ENCODE data around the gene KRTAP19-6. TPM values are rescaled to one million over a fixed set of nuclear protein-coding genes. Genes with fewer than 3 reads are reported as not detected.

Gene KRTAP19-6
- total RNA-seq, 3 donors from 2014 or later (not counting 1 experiment from before 2014, with no cell fraction given), result not detected

GRCh38 chr21:30579346-30579745, 37.7 kb upstream of the KRTAP19-6 start:
- Histone ChIP-seq H3K9me3 (ENCODE audit: control insufficient read depth, insufficient read depth, low read length) (no peaks in the 10 kb centered on the region), H3K27me3 (ENCODE audit: control insufficient read depth, insufficient read depth, low read length) (no peaks in the 10 kb centered on the region), H3K4me3 (ENCODE audit: low read length) (no peak overlapping the region), H3K27ac (ENCODE audit: low read length) (no peak overlapping the region), H3K4me1 (ENCODE audit: control insufficient read depth, insufficient read depth, low read length) (no peaks in the 10 kb centered on the region), H3K36me3 (ENCODE audit: control insufficient read depth, insufficient read depth, low read length) (no peaks in the 10 kb centered on the region)
- WGBS (ENCODE audit: insufficient coverage), result 77% methylated on average over 1 of the region's 1 CpG
- Mint-ChIP-seq H3K4me3 (no peak overlapping the region), H3K36me3 (peaks cover 3% of the 10 kb centered on the region), H3K9me3 (peaks cover 4 to 5% of the 10 kb centered on the region in 2 donors), H3K27ac (no peak overlapping the region), H3K4me1 (no peaks in the 10 kb centered on the region), H3K27me3 (ENCODE audit: low read depth in 2 of 2) (no peaks in the 10 kb centered on the region)
- no peak for ATAC-seq
- TF ChIP-seq CTCF (IDR thresholded peaks at IDR 0.05), result no peak
- DNase-seq, result no peak
- intact Hi-C loops (cut with micrococcal nuclease), result no loop called here

- Histone ChIP-seq H3K9me3 (ENCODE audit: control insufficient read depth, insufficient read depth, low read length) (no peaks in the 10 kb centered on the region), H3K27ac (ENCODE audit: low read length) (no peak overlapping the region), H3K27me3 (ENCODE audit: control insufficient read depth, insufficient read depth, low read length) (no peaks in the 10 kb centered on the region), H3K4me3 (ENCODE audit: low read length) (no peak overlapping the region), H3K4me1 (ENCODE audit: control insufficient read depth, insufficient read depth, low read length) (no peaks in the 10 kb centered on the region), H3K36me3 (ENCODE audit: control insufficient read depth, insufficient read depth, low read length) (no peaks in the 10 kb centered on the region)
- no peak overlapping the region for H3K4me3 Mint-ChIP-seq
- H3K36me3 Mint-ChIP-seq, result no peaks in the 10 kb centered on the region
- H3K9me3 Mint-ChIP-seq, result peaks cover 6 to 7% of the 10 kb centered on the region in 2 donors
- TF ChIP-seq CTCF (IDR thresholded peaks at IDR 0.05), result no peak
- intact Hi-C loops (cut with micrococcal nuclease), result no loop called here
- H3K4me1 Mint-ChIP-seq, result no peaks in the 10 kb centered on the region
- no peaks in the 10 kb centered on the region for H3K27me3 Mint-ChIP-seq (ENCODE audit: low read depth in 2 of 2)
- ATAC-seq (no peak), DNase-seq (no peak)
- no peak overlapping the region for H3K27ac Mint-ChIP-seq
These were observed 36.1 kb upstream of the KRTAP19-6 start for GRCh38 chr21:30577766-30578165.

GRCh38 chr21:30567617-30568016, 26.0 kb upstream of the KRTAP19-6 start:
- H3K4me1 ChIP-seq (ENCODE audit: control insufficient read depth, insufficient read depth, low read length), result no peaks in the 10 kb centered on the region
- no peaks in the 10 kb centered on the region for H3K36me3 ChIP-seq (ENCODE audit: control insufficient read depth, insufficient read depth, low read length)
- no peak overlapping the region for H3K27ac Mint-ChIP-seq
- H3K27ac ChIP-seq (ENCODE audit: low read length), result no peak overlapping the region
- H3K4me3 ChIP-seq (ENCODE audit: low read length), result no peak overlapping the region
- TF ChIP-seq CTCF (IDR thresholded peaks at IDR 0.05), result no peak
- no peaks in the 10 kb centered on the region for H3K4me1 Mint-ChIP-seq
- no peaks in the 10 kb centered on the region for H3K27me3 Mint-ChIP-seq (ENCODE audit: low read depth in 2 of 2)
- DNase-seq (no peak), ATAC-seq (no peak)
- H3K9me3 ChIP-seq (ENCODE audit: control insufficient read depth, insufficient read depth, low read length), result peaks cover 3% of the 10 kb centered on the region
- intact Hi-C loops (cut with micrococcal nuclease), result no loop called here
- H3K4me3 Mint-ChIP-seq, result no peak overlapping the region
- peaks cover 9 to 15% of the 10 kb centered on the region in 2 donors for H3K9me3 Mint-ChIP-seq
- H3K27me3 ChIP-seq (ENCODE audit: control insufficient read depth, insufficient read depth, low read length), result no peaks in the 10 kb centered on the region
- H3K36me3 Mint-ChIP-seq, result no peaks in the 10 kb centered on the region

GRCh38 chr21:30563630-30564029, 22.0 kb upstream of the KRTAP19-6 start:
- H3K4me3 Mint-ChIP-seq, result no peak overlapping the region
- H3K27me3 Mint-ChIP-seq (ENCODE audit: low read depth in 2 of 2), result no peaks in the 10 kb centered on the region
- Histone ChIP-seq H3K27ac (ENCODE audit: low read length) (no peak overlapping the region), H3K4me3 (ENCODE audit: low read length) (no peak overlapping the region), H3K9me3 (ENCODE audit: control insufficient read depth, insufficient read depth, low read length) (peaks cover under 1% of the 10 kb centered on the region), H3K27me3 (ENCODE audit: control insufficient read depth, insufficient read depth, low read length) (no peaks in the 10 kb centered on the region), H3K36me3 (ENCODE audit: control insufficient read depth, insufficient read depth, low read length) (no peaks in the 10 kb centered on the region), H3K4me1 (ENCODE audit: control insufficient read depth, insufficient read depth, low read length) (no peaks in the 10 kb centered on the region)
- no peaks in the 10 kb centered on the region for H3K36me3 Mint-ChIP-seq
- no peak for TF ChIP-seq CTCF (IDR thresholded peaks at IDR 0.05)
- no peak overlapping the region for H3K27ac Mint-ChIP-seq
- H3K4me1 Mint-ChIP-seq, result no peaks in the 10 kb centered on the region
- DNase-seq, result no peak
- intact Hi-C loops (cut with micrococcal nuclease), result no loop called here
- ATAC-seq, result no peak
- peaks cover 8% of the 10 kb centered on the region in 2 donors for H3K9me3 Mint-ChIP-seq
- WGBS (ENCODE audit: insufficient coverage), result 93% methylated on average over 1 of the region's 2 CpGs

All from natural killer cell (primary cell).